Adrenal gland (tissue), 12 donors: ENCODE data around the gene PRRG4. TPM values are rescaled to one million over a fixed set of nuclear protein-coding genes. Genes with fewer than 3 reads are reported as not detected.
"Not testable (repeated sequence)": the region's sequence is repeated elsewhere in the genome, so short reads cannot be mapped to it uniquely, and the experiment has no call there.

Experiments
- DNase-seq, 7 donors: peaks; one replicate each; pipeline ENCODE4 v3.0.0-alpha.2; 2019 to 2020
- H3K27ac ChIP-seq, 5 donors: fragments of 200-600 bp; sonication (generic) in 4 of 5; 1 replicate in 3 of 5; 2 replicates in 2 of 5; pipeline versions ENCODE4 v1.5.1 to v1.8.0; 2016 to 2020; ENCODE audit warnings: mild to moderate bottlenecking in 1 of 5
- H3K27me3 ChIP-seq: fragments of 200-600 bp; 2 replicates; pipeline ENCODE4 v1.8.0; 2021
- H3K36me3 ChIP-seq, 2 donors: fragments of 200-600 bp; replicated peaks in 1 of 2; 1 replicate in 1 of 2; 2 replicates in 1 of 2; pipeline versions ENCODE4 v1.5.1 to v1.8.0; 2018 to 2022
- H3K4me1 ChIP-seq, 2 donors: fragments of 200-600 bp; replicated peaks in 1 of 2; 1 replicate in 1 of 2; 2 replicates in 1 of 2; pipeline versions ENCODE4 v1.5.1 to v1.8.0; 2018 to 2021
- H3K4me3 ChIP-seq, 4 donors: fragments of 200-600 bp; sonication (generic) in 3 of 4; one replicate each; pipeline ENCODE4 v1.5.1; 2016 to 2018
- H3K9me3 ChIP-seq, 3 donors: fragments of 200-600 bp; sonication (generic) in 1 of 3; replicated peaks in 1 of 3; 1 replicate in 2 of 3; 2 replicates in 1 of 3; pipeline versions ENCODE4 v1.5.1 to v1.8.0; 2016 to 2021
- CTCF ChIP-seq, 6 experiments: fragments of 450-650 bp in 4 of 6; fragments of 200-600 bp in 2 of 6; sonication (generic) in 1 of 6; IDR thresholded peaks; 1 replicate in 5 of 6; 2 replicates in 1 of 6; pipeline versions ENCODE4 v1.5.1 to v1.8.0; 2016 to 2021; ENCODE audit warnings: antibody characterized with exemption in 6 of 6, mild to moderate bottlenecking in 2 of 6, moderate library complexity in 1 of 6
- POLR2A ChIP-seq, 2 donors: fragments of 450-650 bp; IDR thresholded peaks; one replicate each; pipeline ENCODE4 v1.6.1; 2017; ENCODE audit warnings: antibody characterized with exemption in 2 of 2, mild to moderate bottlenecking in 2 of 2, moderate library complexity in 1 of 2
- WGBS, 4 donors: extraction: QIAGEN DNeasy Blood & Tissue Kit in 2 of 4; methylation state at CpG; one replicate each; pipeline versions ENCODE4 v1.1.5 to v1.1.7; 2013 to 2017; 5-methylcytosine and 5-hydroxymethylcytosine counted together
- intact Hi-C, 2 donors: fragments of 100-400 bp; cut with DNase I; formaldehyde crosslinking; loops; one replicate each; pipeline versions ENCODE4 v1.14.1 to v1.15.0; 2022 to 2023
- polyA plus RNA-seq, 3 donors: library from polyadenylated mRNA; stranded (reverse); fragments of 200-250 nt in 2 of 3; fragments of 350-450 nt in 1 of 3; fragmentation: Illumina TruSeq in 1 of 3; extraction: RNeasy Lipid Tissue Mini Kit (QIAGEN cat#74804) in 1 of 3; gene quantifications; one replicate each; pipeline ENCODE4 v1.2.3, GENCODE V29; 2013 to 2014
- total RNA-seq, 9 donors: library from RNA; depleted of rRNA in 4 of 9; stranded (reverse); fragments of >200 nt in 4 of 9; fragments of 120-200 nt in 1 of 9; fragmentation: NEBNext Ultra II Directional in 1 of 9; extraction: Animal tissue kit (Norgen Biotek cat#: 25700) in 1 of 9; gene quantifications; one replicate each; pipeline versions ENCODE4 v1.1.0 to v1.2.4, GENCODE V29; 2013 to 2023
- donor health status: healthy with polysubstance abuse.
- donor health status: Bipolar disorder and iron deficiency.
- donor health status: DM: yes; HTN: yes; CAD: no.
- donor health status: DM: no; HTN: no; CAD: no.
- donor health status: DM: no; HTN: no; CAD: no.
- donor health status: DM: yes; HTN: yes; CAD: no.

Gene PRRG4
- total and polyA plus RNA-seq, 12 donors = 0.11 to 3.5 (median 1.6) TPM

GRCh38 chr11:32817852-32818183 is 11.9 kb upstream of the PRRG4 start:
- Histone ChIP-seq H3K9me3 (no peaks in the 10 kb centered on the region), H3K27me3 (no peaks in the 10 kb centered on the region), H3K4me1 (no peaks in the 10 kb centered on the region), H3K27ac (no peak overlapping the region), H3K36me3 (no peaks in the 10 kb centered on the region), H3K4me3 (no peak overlapping the region)
- intact Hi-C loops = no loop called here
- WGBS, 4 donors = 82 to 88% (median 84%) methylated on average over 3 of the region's 3 CpGs
- TF ChIP-seq POLR2A (IDR thresholded peaks at IDR 0.05) = no peak
- TF ChIP-seq CTCF (IDR thresholded peaks at IDR 0.05) = no peak
- no peak for DNase-seq

GRCh38 chr11:32819187-32819586 is 10.5 kb upstream of the PRRG4 start:
- no peak for TF ChIP-seq CTCF (IDR thresholded peaks at IDR 0.05)
- no peak for TF ChIP-seq POLR2A (IDR thresholded peaks at IDR 0.05)
- WGBS, 4 donors = 69 to 85% (median 79%) methylated on average over 2 of the region's 2 CpGs
- intact Hi-C loops = no loop called here

DNA sequence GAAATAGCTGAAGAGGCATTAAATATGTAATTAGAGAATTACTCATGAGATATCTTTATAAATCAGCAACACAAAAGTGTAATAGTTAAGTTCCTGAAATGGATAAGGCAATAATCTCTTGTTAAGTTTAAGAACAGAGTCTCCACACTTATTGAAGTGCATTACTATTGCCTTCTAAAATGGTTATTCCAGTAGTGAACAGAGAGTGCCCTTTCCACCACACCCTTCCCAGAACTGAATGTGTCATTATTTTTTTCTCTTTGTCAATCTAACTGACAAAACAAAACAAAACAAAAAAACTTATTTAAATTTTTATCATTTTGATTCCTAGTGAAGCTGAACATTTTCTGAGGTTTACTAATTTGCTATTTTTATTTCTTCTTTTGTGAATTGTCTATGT is 9.2 kb upstream of the PRRG4 start:
- H3K4me1 ChIP-seq = no peaks in the 10 kb centered on the region
- DNase-seq = no peak
- H3K4me3 ChIP-seq = no peak overlapping the region
- intact Hi-C loops = no loop called here
- no peaks in the 10 kb centered on the region for H3K9me3 ChIP-seq
- no peak overlapping the region for H3K27ac ChIP-seq
- TF ChIP-seq POLR2A (IDR thresholded peaks at IDR 0.05) = no peak
- no peak for TF ChIP-seq CTCF (IDR thresholded peaks at IDR 0.05)
- no peaks in the 10 kb centered on the region for H3K36me3 ChIP-seq
- H3K27me3 ChIP-seq = no peaks in the 10 kb centered on the region

More at GRCh38 chr11:32819187-32819586, 10.5 kb upstream of the PRRG4 start:
- Histone ChIP-seq H3K27me3 (no peaks in the 10 kb centered on the region), H3K9me3 (no peaks in the 10 kb centered on the region), H3K36me3 (no peaks in the 10 kb centered on the region), H3K27ac (no peak overlapping the region), H3K4me1 (no peaks in the 10 kb centered on the region), H3K4me3 (no peak overlapping the region)
- no peak for DNase-seq

DNA sequence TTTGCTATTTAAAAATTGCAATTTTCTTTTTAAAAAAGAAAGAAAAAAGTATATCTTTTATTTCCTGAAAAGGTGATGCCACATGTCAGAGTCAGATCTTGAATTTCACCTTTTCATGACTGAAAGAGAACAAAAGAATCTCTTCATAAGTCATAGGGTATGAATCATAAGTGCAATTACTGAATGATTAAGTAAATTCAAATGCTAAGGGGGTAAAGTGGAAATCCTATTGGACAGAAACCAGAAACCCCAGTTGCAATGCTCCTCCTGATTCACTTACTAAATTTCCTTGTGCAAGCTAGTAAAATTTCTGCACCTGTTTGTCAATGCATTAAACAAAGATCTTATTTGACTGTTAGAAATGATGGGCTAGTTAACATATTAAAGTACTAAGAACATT is 8.2 kb upstream of the PRRG4 start:
- Histone ChIP-seq H3K27me3 (no peaks in the 10 kb centered on the region), H3K9me3 (no peaks in the 10 kb centered on the region), H3K27ac (no peak overlapping the region), H3K4me3 (no peak overlapping the region), H3K4me1 (no peaks in the 10 kb centered on the region), H3K36me3 (no peaks in the 10 kb centered on the region)
- TF ChIP-seq POLR2A (IDR thresholded peaks at IDR 0.05) = no peak
- intact Hi-C loops = no loop called here
- DNase-seq = no peak

DNA sequence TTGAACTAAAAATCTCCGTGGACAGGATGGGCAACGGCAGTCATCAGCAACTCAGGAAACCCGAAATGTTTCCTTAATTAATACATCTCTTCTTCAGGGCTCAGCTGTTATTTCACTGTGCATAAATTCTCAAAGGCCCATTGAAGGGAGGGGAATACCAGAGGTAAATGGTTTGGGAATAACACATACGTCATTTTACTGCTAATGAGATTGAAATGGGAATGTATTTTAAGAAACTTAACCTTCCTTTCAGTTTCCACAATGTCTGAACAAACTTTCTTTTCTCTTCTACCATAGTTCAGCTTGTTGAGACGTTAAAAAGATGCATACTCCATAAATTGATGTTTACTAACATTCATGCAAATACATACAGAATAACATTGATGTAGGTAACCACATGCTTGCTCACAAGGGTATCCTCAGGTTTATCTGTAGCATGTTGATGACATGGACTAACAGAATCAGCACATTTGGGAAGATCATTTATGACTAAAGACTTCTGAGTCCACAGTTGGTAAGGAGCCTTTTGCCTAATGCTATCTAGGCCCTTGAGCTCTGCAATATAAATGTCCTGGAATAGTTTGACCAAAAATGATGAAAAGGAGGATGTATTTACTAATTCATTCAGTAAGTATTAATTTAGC is 7.7 kb upstream of the PRRG4 start:
- H3K4me3 ChIP-seq = no peak overlapping the region
- no peak overlapping the region for H3K27ac ChIP-seq
- H3K27me3 ChIP-seq = no peaks in the 10 kb centered on the region
- WGBS, 4 donors = 70 to 76% (median 72%) methylated on average over 5 of the region's 5 CpGs
- H3K9me3 ChIP-seq = no peaks in the 10 kb centered on the region
- DNase-seq = no peak
- TF ChIP-seq CTCF (IDR thresholded peaks at IDR 0.05) = no peak
- no peak for TF ChIP-seq POLR2A (IDR thresholded peaks at IDR 0.05)
- H3K4me1 ChIP-seq = no peaks in the 10 kb centered on the region
- intact Hi-C loops = no loop called here
- H3K36me3 ChIP-seq = no peaks in the 10 kb centered on the region

DNA sequence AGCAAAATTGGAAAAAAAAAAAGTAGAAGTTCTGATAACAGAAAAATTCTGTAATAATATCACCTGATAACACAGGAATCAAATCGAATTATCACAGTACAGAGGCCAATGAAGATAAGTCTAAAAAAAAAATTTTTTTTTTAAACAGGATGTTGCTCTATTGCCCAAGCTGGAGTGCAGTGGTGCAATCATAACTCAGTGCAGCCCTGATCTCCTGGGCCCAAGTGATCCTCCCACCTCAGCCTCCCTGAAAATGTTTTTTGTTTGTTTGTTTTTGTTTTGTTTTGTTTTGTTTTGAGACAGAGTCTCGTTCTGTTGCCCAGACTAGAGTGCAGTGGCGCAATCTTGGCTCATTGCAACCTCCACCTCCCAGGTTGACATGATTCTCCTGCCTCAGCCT is 6.1 kb upstream of the PRRG4 start:
- H3K27ac ChIP-seq, intact Hi-C loops, H3K4me3 ChIP-seq, H3K9me3 ChIP-seq, DNase-seq, H3K36me3 ChIP-seq, H3K4me1 ChIP-seq, H3K27me3 ChIP-seq: not testable (repeated sequence)
- 78 to 91% (median 85%) methylated on average over 3 of the region's 3 CpGs for WGBS, 4 donors
